ENCODE measurements around the gene DGKA. TPM values are rescaled to one million over a fixed set of nuclear protein-coding genes. Genes with fewer than 3 reads are reported as not detected.

Gene DGKA
- total and polyA plus RNA-seq, 2 of the 13 experiments (the other 11 are each of a cell fraction or from before 2014, with no cell fraction given) = 2.4 to 5.4 TPM

GRCh38 chr12:55937981-55938380, 7.0 kb downstream of the DGKA start:
- Histone ChIP-seq H2AFZ (ENCODE audit: low read length) (no peak overlapping the region), H3K9me3 (ENCODE audit: low read length) (no peaks in the 10 kb centered on the region), H3K27me3 (ENCODE audit: control insufficient read depth in 1 of 2, insufficient read depth in 2 of 2, low read length in 2 of 2) (0 out of 5 replicates have a peak, but pooled peaks cover 0 to 1% of the 10 kb centered on the region in 2 experiments), H3K4me1 (ENCODE audit: insufficient read depth, low read length) (peaks cover 21% of the 10 kb centered on the region), H3K9ac (ENCODE audit: insufficient read depth, low read depth, low read length) (0 out of 2 replicates have a peak overlapping the region, but pooled peaks have one; percentile 2), H3K79me2 (ENCODE audit: insufficient read depth, low read length) (no peaks in the 10 kb centered on the region), H3K36me3 (replicated peaks in 1 of 2; ENCODE audit: control insufficient read depth in 1 of 2, insufficient read depth in 2 of 2, low read length in 2 of 2) (no peaks in the 10 kb centered on the region), H3K27ac (ENCODE audit: extremely low read length, insufficient read depth, low read length) (no peak overlapping the region), H3K4me3 (replicated peaks in 1 of 3; ENCODE audit: insufficient read depth in 1 of 3, low read depth in 2 of 3, low read length in 3 of 3) (no peak overlapping the region), H4K20me1 (ENCODE audit: insufficient read depth, low read length) (no peaks in the 10 kb centered on the region), H3K4me2 (ENCODE audit: low read depth, low read length) (no peak overlapping the region)
- WGBS (ENCODE audit: low lambda C conversion rate) = 62% methylated on average over 2 of the region's 2 CpGs
- BruUV-seq (replicated peaks) = no TSS peak
- no peak for DNase-seq (ENCODE audit: low spot score)
- ATAC-seq = no peak; the same call in 2 of the 3 replicates
- no peak for TF ChIP-seq ELF4 (CRISPR knock-in tag; IDR thresholded peaks at IDR 0.05; ENCODE audit: borderline replicate concordance)
- TF ChIP-seq ERF (CRISPR knock-in tag; IDR thresholded peaks at IDR 0.05) = no peak
- TF ChIP-seq, protein P1, sequence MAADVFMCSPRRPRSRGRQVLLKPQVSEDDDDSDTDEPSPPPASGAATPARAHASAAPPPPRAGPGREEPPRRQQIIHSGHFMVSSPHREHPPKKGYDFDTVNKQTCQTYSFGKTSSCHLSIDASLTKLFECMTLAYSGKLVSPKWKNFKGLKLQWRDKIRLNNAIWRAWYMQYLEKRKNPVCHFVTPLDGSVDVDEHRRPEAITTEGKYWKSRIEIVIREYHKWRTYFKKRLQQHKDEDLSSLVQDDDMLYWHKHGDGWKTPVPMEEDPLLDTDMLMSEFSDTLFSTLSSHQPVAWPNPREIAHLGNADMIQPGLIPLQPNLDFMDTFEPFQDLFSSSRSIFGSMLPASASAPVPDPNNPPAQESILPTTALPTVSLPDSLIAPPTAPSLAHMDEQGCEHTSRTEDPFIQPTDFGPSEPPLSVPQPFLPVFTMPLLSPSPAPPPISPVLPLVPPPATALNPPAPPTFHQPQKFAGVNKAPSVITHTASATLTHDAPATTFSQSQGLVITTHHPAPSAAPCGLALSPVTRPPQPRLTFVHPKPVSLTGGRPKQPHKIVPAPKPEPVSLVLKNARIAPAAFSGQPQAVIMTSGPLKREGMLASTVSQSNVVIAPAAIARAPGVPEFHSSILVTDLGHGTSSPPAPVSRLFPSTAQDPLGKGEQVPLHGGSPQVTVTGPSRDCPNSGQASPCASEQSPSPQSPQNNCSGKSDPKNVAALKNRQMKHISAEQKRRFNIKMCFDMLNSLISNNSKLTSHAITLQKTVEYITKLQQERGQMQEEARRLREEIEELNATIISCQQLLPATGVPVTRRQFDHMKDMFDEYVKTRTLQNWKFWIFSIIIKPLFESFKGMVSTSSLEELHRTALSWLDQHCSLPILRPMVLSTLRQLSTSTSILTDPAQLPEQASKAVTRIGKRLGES (CRISPR knock-in tag; IDR thresholded peaks at IDR 0.05; ENCODE audit: borderline replicate concordance) = no peak
- no peak for TF ChIP-seq MTA3 (CRISPR knock-in tag; IDR thresholded peaks at IDR 0.05)
- no peak for TF ChIP-seq KLF13 (CRISPR knock-in tag; IDR thresholded peaks at IDR 0.05)
- TF ChIP-seq HMGA1 (CRISPR knock-in tag; conservative IDR thresholded peaks at IDR 0.05) = no peak
- TF ChIP-seq, protein P2, sequence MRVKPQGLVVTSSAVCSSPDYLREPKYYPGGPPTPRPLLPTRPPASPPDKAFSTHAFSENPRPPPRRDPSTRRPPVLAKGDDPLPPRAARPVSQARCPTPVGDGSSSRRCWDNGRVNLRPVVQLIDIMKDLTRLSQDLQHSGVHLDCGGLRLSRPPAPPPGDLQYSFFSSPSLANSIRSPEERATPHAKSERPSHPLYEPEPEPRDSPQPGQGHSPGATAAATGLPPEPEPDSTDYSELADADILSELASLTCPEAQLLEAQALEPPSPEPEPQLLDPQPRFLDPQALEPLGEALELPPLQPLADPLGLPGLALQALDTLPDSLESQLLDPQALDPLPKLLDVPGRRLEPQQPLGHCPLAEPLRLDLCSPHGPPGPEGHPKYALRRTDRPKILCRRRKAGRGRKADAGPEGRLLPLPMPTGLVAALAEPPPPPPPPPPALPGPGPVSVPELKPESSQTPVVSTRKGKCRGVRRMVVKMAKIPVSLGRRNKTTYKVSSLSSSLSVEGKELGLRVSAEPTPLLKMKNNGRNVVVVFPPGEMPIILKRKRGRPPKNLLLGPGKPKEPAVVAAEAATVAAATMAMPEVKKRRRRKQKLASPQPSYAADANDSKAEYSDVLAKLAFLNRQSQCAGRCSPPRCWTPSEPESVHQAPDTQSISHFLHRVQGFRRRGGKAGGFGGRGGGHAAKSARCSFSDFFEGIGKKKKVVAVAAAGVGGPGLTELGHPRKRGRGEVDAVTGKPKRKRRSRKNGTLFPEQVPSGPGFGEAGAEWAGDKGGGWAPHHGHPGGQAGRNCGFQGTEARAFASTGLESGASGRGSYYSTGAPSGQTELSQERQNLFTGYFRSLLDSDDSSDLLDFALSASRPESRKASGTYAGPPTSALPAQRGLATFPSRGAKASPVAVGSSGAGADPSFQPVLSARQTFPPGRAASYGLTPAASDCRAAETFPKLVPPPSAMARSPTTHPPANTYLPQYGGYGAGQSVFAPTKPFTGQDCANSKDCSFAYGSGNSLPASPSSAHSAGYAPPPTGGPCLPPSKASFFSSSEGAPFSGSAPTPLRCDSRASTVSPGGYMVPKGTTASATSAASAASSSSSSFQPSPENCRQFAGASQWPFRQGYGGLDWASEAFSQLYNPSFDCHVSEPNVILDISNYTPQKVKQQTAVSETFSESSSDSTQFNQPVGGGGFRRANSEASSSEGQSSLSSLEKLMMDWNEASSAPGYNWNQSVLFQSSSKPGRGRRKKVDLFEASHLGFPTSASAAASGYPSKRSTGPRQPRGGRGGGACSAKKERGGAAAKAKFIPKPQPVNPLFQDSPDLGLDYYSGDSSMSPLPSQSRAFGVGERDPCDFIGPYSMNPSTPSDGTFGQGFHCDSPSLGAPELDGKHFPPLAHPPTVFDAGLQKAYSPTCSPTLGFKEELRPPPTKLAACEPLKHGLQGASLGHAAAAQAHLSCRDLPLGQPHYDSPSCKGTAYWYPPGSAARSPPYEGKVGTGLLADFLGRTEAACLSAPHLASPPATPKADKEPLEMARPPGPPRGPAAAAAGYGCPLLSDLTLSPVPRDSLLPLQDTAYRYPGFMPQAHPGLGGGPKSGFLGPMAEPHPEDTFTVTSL (CRISPR knock-in tag; IDR thresholded peaks at IDR 0.05; ENCODE audit: borderline replicate concordance) = no peak
- in situ Hi-C loops (cut with HindIII; ENCODE audit: extremely low pct_ligation_motif_present, low pct_unique_long_range_greater_than_20kb) = loop anchor here (5.0 kb wide), 1 partner anchor 201 kb away; no protein-coding TSS in a partner anchor
- intact Hi-C loops (cut with micrococcal nuclease; ENCODE audit: unreplicated experiment) = no loop called here
- ChIA-PET POLR2A (no interaction called here), CTCF (ENCODE audit: low intra/inter-chr PET ratio, low total read pairs) (no interaction called here)
- FAIRE-seq = no peak
